Upper lobe of left lung (tissue), 6 donors: ENCODE results near the gene CTSE. TPM values are rescaled to one million over a fixed set of nuclear protein-coding genes. Genes with fewer than 3 reads are reported as not detected.

Source experiments
- ATAC-seq, 2 donors: fragments of 200-7000 bp; cut with Tn5 transposase; one replicate each; pipeline ENCODE4 v1.9.1; 2022; ENCODE audit warnings: mild to moderate bottlenecking in 2 of 2, moderate library complexity in 2 of 2; ENCODE audit not compliant: low FRiP score in 2 of 2
- DNase-seq, 2 donors: peaks; one replicate each; pipeline ENCODE4 v3.0.0-alpha.2; 2019 to 2020
- H3K27ac ChIP-seq, 4 donors: fragments of 200-600 bp; sonication (generic); one replicate each; pipeline ENCODE4 v1.5.1; 2016 to 2019
- H3K27me3 ChIP-seq, 4 donors: fragments of 200-600 bp; sonication (generic); one replicate each; pipeline ENCODE4 v1.5.1; 2017 to 2019
- H3K36me3 ChIP-seq, 4 donors: fragments of 200-600 bp; sonication (generic); one replicate each; pipeline ENCODE4 v1.5.1; 2016 to 2019
- H3K4me1 ChIP-seq, 4 donors: fragments of 200-600 bp; sonication (generic); one replicate each; pipeline ENCODE4 v1.5.1; 2018 to 2019
- H3K4me3 ChIP-seq, 4 donors: fragments of 200-600 bp; sonication (generic); one replicate each; pipeline ENCODE4 v1.5.1; 2017 to 2019; ENCODE audit warnings: mild to moderate bottlenecking in 2 of 4, moderate library complexity in 1 of 4
- H3K9me3 ChIP-seq, 4 donors: fragments of 200-600 bp; sonication (generic); one replicate each; pipeline ENCODE4 v1.5.1; 2018 to 2019
- CTCF ChIP-seq, 6 experiments: fragments of 450-650 bp in 4 of 6; fragments of 200-600 bp in 2 of 6; sonication (generic) in 2 of 6; IDR thresholded peaks; one replicate each; pipeline ENCODE4 v1.5.1; 2016 to 2019; ENCODE audit warnings: antibody characterized with exemption in 6 of 6
- EP300 ChIP-seq, 4 donors: sonication (generic); formaldehyde crosslinking; IDR thresholded peaks; one replicate each; pipeline ENCODE4 v1.5.1; 2017; ENCODE audit warnings: antibody characterized with exemption in 4 of 4, control low read depth in 2 of 4
- POLR2A ChIP-seq, 4 donors: fragments of 450-650 bp; IDR thresholded peaks; one replicate each; pipeline ENCODE4 v1.5.1; 2016 to 2017; ENCODE audit warnings: antibody characterized with exemption in 4 of 4, mild to moderate bottlenecking in 2 of 4
- POLR2AphosphoS5 ChIP-seq, 2 donors: sonication (generic); formaldehyde crosslinking; IDR thresholded peaks; one replicate each; pipeline ENCODE4 v1.5.1; 2017; ENCODE audit warnings: antibody characterized with exemption in 2 of 2
- WGBS, 2 donors: methylation state at CpG; one replicate each; pipeline ENCODE4 v1.1.5; 2017 to 2018; 5-methylcytosine and 5-hydroxymethylcytosine counted together
- total RNA-seq, 6 donors: library from RNA; depleted of rRNA in 4 of 6; stranded (reverse); fragments of >200 nt in 4 of 6; gene quantifications; one replicate each; pipeline versions ENCODE4 v1.1.0 to v1.2.1, GENCODE V29; 2016 to 2021
- donor health status: DM: no; HTN: no; CAD: no; lungs with moderate emphysema.
- donor health status: DM: no; HTN: yes; CAD: no; lungs with severe emphysema.

The CTSE gene
- total RNA-seq, 6 donors from 2014 or later: 34.6 to 132 (median 106) TPM

- WGBS, 2 donors: 77 to 79% methylated on average over 2 of the region's 2 CpGs
- no peak for DNase-seq
- ATAC-seq: no peak
- Histone ChIP-seq H3K36me3 (no peaks in the 10 kb centered on the region), H3K27ac (no peak overlapping the region), H3K4me1 (peaks cover 0 to 8% (median 1%) of the 10 kb centered on the region in 4 donors), H3K27me3 (no peaks in the 10 kb centered on the region), H3K4me3 (no peak overlapping the region), H3K9me3 (no peaks in the 10 kb centered on the region)
- TF ChIP-seq CTCF (IDR thresholded peaks at IDR 0.05) (no peak), POLR2AphosphoS5 (IDR thresholded peaks at IDR 0.05) (no peak), POLR2A (IDR thresholded peaks at IDR 0.05) (no peak)
Measured at GRCh38 chr1:205986861-205987260, 36.8 kb downstream of the CTSE start.

- Histone ChIP-seq H3K9me3 (no peaks in the 10 kb centered on the region), H3K27me3 (no peaks in the 10 kb centered on the region), H3K4me1 (peaks cover 0 to 8% (median 1%) of the 10 kb centered on the region in 4 donors), H3K27ac (no peak overlapping the region), H3K36me3 (no peaks in the 10 kb centered on the region), H3K4me3 (no peak overlapping the region)
- no peak for ATAC-seq
- DNase-seq: no peak
- WGBS, 2 donors: 78 to 89% methylated on average over 3 of the region's 3 CpGs
- TF ChIP-seq POLR2AphosphoS5 (IDR thresholded peaks at IDR 0.05): no peak
- no peak for TF ChIP-seq CTCF (IDR thresholded peaks at IDR 0.05)
- TF ChIP-seq EP300 (IDR thresholded peaks at IDR 0.05): no peak
Measured at GRCh38 chr1:205986292-205986691, 37.4 kb downstream of the CTSE start.

- DNase-seq: no peak
- TF ChIP-seq POLR2AphosphoS5 (IDR thresholded peaks at IDR 0.05) (no peak), POLR2A (IDR thresholded peaks at IDR 0.05) (no peak), CTCF (IDR thresholded peaks at IDR 0.05) (no peak), EP300 (IDR thresholded peaks at IDR 0.05) (no peak)
- Histone ChIP-seq H3K27me3 (no peaks in the 10 kb centered on the region), H3K27ac (no peak overlapping the region), H3K4me1 (peaks cover 0 to 8% (median 1%) of the 10 kb centered on the region in 4 donors), H3K36me3 (no peaks in the 10 kb centered on the region), H3K4me3 (no peak overlapping the region), H3K9me3 (no peaks in the 10 kb centered on the region)
- WGBS, 2 donors: 86 to 89% methylated on average over 9 of the region's 9 CpGs
- peak in 1 of 2 donors; percentile 15 for ATAC-seq
Measured at GRCh38 chr1:205985330-205986005, 38.2 kb downstream of the CTSE start.

- no peak for TF ChIP-seq EP300 (IDR thresholded peaks at IDR 0.05)
- peak; percentile 52 to 74 (median 62) for TF ChIP-seq CTCF (IDR thresholded peaks at IDR 0.05)
- no peaks in the 10 kb centered on the region for H3K27me3 ChIP-seq
- no peaks in the 10 kb centered on the region for H3K36me3 ChIP-seq
- DNase-seq (peak in 1 of 2 donors; percentile 61), ATAC-seq (peak; percentile 69 to 93)
- H3K4me3 ChIP-seq: no peak overlapping the region
- H3K27ac ChIP-seq: no peak overlapping the region
- H3K9me3 ChIP-seq: no peaks in the 10 kb centered on the region
- WGBS, 2 donors: 37 to 40% methylated on average over 12 to 13 of the region's 14 CpGs
- H3K4me1 ChIP-seq: peaks cover 0 to 8% (median 1%) of the 10 kb centered on the region in 4 donors
Measured at GRCh38 chr1:205983925-205984725, 39.6 kb downstream of the CTSE start.
